GM21423 (cell line): ENCODE results near the gene CS.

Source experiments
- ATAC-seq: cut with Tn5 transposase; IDR thresholded peaks from one replicate; pipeline ENCODE4 v1.9.1; 2021; ENCODE audit warnings: mild to moderate bottlenecking, moderate library complexity; ENCODE audit not compliant: unreplicated experiment

CS gene

DNA sequence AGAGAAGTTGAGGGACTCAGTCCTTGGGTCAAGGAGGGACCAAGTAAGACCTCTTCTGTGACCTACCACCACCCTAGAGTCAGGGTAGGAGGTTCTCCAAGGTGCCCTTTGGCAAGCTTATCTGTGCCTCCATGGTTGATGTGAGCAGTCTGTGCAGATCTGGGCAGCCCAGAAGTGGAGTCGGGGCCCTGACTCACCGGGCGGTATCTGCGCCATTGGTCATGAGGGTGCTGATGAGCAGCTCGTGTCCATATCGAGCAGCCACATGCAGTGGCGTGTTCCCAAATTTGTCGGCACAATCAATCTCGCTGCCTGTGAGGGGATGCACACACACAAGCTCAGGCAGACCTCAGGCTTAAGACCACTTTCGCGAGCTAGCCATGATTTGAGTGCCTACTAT lies 47.0 kb downstream of the CS start:
- no peak for ATAC-seq

DNA sequence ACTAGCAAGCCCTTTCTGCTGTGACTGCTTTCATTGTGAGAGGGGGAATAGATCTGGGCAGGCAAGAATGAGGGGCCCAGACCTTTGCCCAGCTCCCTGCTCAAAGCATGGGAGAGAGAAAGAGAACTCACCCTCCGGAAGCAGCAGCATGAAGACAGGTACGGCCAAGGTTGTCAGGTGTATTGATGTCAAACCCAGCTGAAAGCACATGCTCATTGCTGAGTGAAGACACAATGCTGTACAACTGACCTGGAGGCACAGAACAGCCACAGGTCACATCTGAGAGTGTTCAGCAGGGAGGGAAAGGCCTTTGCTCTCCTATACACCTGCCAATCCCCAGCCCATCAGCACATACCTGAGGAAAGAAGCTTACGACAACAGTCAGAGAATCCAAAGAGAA lies 47.5 kb downstream of the CS start:
- ATAC-seq = no peak

DNA sequence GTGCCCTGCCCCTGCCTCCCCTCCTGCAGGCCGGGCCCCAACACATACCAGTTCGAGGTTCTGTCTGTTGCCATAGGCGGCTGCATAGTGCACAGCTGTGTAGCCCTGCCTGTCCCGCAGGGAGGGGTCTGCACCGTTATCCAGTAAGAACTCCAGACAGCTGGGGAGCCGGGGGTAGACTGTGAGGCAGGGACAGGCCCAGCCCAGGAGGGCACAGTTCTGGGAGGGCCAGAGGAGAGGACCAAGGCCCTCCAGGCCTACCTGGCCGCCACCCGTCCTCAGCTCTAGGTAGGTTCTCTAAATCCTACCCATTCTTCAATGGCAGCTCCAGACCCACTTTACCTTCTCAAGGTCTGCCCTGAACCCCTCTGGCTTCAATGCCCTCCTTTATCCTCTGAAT lies 51.4 kb downstream of the CS start:
- ATAC-seq = no peak

DNA sequence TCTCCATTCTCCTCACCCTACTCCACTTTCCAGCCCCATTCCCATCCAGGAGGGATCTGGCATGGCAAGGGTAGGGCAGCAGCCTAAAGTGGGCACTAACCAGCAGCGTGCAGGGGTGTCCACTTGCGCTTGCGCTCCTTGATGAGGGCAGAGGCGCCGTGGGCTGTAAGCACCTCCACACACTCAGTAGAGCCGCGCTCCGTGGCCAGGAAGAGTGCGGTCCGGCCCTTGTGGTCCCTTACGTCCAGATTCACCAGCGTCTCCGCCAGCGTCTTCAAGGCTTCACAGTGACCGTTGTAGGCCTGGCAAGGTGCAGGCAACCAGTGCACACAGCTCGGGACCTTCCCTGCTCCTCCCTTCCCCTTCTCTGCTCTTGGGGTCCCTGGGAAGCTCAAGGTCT lies 52.2 kb downstream of the CS start:
- no peak for ATAC-seq

DNA sequence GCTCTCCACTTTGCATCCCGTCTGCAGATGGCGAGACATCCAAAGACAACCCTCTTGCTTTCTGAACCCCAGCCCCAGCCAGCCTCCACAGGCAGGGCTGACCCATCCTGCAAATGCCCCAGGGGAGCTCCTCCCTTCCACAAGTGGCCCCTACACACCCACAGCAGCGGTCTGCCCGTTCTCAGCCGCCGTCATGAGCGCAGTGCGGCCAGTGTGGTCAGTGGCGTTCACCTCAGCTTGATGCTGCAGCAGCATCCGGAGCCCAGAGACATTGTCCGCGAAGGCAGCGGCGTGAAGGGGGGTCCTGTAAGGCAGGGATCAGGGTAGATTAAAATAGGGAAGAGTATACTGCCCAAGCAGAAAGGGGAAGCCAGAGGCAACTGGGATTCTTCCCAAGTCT lies 55.6 kb downstream of the CS start:
- no peak for ATAC-seq

DNA sequence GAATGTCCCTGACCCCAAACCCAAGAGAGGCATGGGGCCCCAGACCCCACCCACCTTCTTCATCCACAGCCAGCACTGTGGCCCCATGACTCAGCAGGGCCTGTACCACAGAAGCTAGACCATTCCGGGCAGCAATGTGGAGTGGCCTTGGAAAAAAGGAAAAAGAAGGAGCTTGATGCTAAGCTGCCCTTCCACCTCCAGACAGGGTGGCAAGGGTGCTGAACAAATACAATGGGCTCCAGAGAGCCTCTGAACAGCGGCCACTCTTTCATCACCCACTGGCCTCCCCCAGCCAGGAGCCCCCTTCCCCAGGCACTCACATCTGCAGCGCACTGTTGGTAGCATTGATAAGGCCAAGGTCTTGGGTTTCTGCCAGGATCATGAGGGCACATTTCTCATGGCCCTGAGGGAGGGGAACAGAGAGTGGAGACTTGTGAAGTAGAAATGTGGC lies 56.4 kb downstream of the CS start:
- no peak for ATAC-seq

DNA sequence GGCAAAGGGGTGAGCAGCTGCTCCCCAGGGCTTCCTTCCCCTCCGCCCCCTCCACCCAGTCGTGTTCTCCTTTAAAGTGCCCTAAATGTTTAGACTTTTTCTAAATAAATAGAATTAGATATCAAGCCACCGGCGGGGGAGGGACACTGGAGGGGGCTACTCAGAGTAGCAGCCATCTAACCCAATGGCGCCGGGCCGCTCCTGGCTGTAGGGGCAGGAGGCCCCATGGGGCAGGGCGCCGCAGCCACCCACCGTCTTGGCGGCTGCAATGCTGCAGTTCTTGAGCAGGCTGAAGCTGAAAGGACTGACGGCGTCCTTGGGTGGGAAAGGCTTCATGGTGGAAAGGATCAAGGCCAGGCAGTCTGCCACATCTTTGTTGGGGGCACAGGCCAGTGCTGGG lies 57.1 kb downstream of the CS start:
- no peak for ATAC-seq

DNA sequence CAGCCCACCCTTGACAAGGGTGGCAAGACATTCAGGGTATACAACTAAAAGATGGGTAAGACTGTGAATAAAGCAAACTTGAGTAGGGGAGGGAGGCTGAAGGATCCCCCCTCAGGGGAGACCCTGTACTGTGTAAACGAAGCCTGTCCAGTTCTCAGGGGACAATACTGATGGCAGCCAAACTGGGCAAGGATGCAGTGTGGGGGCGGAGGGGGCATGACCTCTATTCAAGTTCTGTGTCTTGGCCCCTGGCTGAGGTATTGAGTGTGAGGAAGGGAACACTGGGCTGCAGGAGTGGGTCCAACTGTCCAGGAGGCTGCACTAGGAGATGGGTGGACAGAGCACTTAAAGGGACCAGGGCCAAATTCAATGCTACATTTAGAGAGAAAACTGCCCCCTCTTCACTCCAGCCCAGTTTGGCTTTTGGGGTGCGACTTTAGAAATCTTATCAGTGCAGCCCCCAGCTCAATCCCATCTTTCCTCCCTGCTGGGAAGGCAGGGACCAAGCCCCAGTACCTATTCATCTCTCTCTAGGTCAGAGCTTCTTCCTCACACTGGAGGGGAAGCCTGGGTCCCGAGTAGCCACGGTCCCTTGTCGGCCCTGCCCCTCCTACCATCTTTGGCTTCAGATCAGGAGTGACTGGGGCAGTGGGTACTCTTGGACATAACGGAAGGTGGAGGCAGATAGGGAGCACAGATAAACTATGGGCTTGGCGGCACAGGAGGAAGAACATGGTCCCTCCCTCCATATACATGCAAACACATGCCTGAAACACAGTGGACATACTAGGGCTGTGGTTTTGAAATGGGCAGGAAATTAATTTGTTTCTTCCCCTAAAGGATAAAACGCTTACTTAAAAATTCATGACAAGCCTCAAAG lies 58.5 kb downstream of the CS start:
- ATAC-seq = no peak

DNA sequence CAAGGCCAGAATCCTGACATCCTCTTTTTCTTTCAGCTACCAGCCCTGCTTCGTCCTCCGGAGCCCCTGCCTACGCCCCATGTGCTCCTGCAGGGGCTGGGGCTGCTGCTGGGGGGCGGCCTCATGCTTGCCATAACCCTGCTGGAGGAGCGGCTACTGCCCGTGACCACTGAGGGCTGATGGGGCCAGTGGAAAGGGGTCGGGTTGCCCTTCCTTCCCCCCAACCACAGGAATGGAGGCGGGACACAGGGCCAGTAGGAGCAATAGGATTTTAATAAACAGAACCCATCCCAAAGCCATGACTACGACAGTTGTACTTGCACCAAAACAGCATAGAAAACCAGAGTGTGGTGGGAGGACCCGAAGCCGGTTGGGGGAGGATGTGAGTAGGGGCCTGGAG lies 62.6 kb downstream of the CS start:
- no peak for ATAC-seq

DNA sequence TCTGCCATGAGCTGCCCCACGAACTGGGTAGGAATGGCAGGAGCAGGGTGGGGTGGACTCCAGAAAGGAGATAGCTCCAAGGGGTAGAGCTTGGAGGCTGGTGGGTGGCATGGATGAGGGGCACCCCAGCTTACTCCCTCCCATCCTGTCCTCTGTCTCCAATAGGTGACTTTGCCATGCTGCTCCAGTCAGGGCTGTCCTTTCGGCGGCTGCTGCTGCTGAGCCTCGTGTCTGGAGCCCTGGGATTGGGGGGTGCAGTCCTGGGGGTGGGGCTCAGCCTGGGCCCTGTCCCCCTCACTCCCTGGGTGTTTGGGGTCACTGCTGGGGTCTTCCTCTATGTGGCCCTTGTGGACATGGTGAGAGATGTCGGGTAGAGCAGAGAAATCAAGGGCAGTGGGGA lies 63.1 kb downstream of the CS start:
- ATAC-seq = no peak

DNA sequence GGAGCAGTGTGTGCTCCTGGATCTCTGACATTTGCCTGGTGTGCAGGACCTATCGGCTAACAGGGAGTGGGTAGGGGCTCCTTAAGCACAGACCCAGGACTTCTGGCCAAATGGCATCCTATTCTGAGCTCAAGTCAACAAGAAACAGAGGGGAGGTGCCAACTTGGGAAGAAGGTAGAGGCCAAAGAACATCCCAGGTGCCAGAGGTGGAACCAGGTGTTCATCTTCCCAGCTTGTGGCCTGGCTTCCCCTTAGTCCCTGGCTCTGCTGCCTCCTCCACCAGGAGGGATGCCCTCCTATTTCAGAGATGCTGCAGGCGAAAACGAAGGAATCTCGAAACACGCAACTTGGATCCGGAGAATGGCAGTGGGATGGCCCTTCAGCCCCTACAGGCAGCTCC lies 64.0 kb downstream of the CS start:
- no peak for ATAC-seq

DNA sequence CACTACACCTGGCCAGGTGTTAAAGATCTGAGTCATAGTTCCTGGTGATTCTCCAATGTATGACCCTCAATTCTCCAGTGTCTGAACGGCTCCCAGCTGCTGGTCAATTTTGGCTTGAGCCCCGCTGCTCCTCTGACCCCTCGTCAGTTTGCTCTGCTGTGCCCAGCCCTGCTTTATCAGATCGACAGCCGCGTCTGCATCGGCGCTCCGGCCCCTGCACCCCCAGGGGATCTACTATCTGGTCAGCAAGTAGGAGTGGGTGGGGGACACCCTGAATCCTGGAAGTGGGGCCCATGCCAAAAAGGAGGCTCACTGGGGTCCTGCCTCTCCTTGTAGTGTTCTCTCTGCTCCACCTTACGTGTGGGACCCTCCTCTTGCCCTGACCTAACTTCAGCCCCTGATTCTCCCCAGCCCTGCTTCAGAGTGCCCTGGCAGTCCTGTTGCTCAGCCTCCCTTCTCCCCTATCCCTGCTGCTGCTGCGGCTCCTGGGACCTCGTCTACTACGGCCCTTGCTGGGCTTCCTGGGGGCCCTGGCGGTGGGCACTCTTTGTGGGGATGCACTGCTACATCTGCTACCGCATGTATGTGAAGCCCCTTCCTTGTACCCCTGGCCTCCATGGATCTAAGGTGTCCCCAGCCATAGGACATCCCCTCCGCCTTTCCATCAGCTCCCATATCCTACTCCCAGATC lies 65.2 kb downstream of the CS start:
- ATAC-seq = no peak

DNA sequence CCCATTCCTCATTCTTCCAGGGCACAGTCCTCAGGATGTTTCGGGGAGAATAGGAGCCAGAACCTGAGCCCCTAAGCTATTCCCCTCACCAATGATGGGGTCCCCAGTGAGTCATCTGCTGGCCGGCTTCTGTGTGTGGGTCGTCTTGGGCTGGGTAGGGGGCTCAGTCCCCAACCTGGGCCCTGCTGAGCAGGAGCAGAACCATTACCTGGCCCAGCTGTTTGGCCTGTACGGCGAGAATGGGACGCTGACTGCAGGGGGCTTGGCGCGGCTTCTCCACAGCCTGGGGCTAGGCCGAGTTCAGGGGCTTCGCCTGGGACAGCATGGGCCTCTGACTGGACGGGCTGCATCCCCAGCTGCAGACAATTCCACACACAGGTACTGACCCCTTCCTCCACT lies 68.9 kb downstream of the CS start:
- ATAC-seq = no peak

DNA sequence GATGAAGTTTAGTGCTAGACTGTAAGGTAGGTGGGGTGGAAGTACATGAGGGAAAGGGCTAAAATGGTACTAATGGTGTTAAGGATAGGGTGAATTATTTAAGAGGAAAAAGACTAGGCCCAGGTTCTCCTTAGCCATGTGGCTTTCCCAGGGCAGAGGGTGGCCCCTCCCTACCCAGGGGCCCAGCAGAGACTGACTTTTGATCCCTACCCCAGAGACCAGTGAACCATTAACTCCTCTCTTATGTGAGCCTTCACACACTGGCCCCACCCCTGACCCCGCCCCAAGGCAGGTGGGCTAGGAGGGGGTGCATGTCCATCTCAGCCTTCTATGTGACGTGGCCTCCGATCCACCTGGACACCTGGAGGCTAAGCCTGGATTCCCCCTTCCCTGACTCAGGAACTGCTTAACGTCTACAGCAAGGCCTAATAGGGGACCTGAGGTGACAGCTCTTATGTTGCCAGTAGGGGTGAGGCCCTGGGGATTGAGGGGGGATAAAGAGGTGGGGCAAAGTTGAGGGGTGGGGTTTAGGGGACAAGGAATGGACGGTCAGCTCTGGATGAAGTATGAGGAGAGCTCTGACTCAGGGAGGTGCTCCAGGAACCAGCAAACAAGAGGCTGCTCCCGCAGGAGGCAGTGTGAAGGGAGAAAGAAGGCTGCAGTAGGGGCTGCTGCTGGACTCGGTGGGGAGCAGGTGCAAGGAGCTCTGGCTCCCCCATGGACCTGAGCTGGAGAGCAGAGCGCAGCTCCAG lies 69.5 kb downstream of the CS start:
- ATAC-seq = no peak

DNA sequence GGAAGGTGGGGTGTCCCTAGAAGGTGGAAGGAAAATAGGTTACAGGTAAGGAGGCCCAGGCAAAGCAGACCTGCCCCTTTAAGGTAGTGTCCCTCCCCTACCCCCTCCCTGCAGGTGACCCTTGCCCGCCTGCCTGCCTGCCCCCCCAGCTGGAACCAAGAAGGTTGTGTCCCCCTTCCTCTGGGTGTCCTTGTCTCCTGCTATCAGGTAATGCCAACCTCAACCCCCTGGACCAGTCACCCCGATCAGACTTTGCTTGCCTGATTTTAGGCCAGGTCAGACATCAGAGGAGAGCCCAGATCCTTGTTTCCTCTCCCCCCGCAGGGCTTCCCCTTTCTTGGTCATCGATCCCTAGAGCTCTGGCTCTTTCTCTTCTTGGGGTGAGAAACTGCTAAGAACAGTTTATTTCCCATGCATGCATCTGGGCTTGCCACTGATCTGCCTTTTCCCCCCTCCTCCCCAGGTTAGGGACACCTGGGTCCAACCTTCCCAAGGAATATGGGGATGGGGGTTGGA lies 70.2 kb downstream of the CS start, which contains the start of gene SLC39A5:
Gene SLC39A5, plus strand, starts transcription at position 136 of the 516 bp plus-strand sequence. CDS start 1,224 bp downstream, outside the sequence.
- no peak for ATAC-seq

DNA sequence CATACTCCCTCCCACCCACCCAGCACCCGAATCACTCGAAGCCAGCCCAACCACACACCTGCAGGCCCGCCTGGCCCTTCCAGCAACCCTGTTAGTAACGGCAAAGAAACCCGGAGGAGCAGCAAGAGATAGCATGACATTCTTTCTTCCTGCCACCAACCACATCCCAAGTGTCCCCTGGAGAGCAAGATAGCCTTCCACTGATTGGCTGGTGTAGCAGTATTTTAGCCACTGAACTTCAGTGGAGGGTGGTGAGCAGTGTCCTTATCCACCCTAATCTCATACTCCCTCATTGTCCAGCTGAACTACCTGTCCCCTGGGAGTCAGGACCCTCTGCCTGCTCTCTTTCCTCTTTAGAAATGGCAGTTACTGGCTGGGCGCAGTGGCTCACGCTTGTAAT lies 71.0 kb downstream of the CS start:
- ATAC-seq = no peak

DNA sequence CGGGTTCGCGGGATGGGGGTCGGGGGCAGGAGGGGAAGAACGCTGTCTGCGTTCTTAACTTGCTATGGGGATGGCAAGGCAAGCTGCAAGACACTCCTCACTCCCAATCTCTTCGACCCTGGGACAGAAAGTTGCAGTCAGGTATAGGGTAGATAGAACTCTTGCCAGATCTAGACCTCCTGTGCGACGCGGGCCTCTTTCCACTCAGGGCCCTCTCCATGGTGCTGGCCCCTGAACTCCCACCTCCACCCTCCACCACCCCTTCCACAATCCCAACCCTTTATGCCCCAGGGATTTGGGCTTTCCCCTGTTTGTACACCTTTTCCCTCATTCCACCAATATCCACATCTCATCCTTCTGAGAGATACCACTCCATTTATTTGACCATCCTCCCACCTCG lies 75.2 kb downstream of the CS start:
- ATAC-seq = no peak

DNA sequence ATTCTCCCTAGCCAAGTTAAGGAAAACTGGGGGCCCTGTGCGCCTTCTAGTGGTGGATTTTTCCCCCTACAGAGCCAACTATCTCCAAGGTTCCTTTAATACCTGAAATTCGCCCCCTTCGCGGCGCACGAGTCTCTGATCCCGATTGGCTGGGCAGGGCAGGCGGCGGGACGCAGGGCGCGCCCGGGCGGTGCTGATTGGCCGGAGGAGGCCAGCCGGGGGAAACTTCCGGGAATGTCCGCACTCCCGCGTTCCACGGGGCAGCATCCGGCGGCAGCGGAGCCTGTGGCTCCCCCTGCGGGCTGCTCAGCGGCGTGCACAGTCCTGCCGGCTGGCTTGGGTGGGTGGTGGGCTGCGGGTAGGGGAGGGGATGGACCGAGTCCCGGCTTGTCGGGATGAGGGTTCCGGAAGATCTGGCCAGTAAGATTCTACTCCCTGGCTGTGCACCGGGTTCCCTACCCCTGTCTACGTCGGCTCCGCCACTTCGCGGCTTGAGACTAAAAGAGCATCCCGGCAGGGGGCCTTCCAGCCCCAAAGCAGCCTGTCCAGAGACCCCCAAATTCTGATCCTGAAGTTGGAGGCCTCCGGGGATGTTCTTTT lies 75.9 kb downstream of the CS start, which contains the start of gene NABP2:
Gene NABP2, plus strand, starts transcription at position 241 of the 600 bp plus-strand sequence. CDS start 515 bp downstream, outside the sequence.
- peak; percentile 68 for ATAC-seq

DNA sequence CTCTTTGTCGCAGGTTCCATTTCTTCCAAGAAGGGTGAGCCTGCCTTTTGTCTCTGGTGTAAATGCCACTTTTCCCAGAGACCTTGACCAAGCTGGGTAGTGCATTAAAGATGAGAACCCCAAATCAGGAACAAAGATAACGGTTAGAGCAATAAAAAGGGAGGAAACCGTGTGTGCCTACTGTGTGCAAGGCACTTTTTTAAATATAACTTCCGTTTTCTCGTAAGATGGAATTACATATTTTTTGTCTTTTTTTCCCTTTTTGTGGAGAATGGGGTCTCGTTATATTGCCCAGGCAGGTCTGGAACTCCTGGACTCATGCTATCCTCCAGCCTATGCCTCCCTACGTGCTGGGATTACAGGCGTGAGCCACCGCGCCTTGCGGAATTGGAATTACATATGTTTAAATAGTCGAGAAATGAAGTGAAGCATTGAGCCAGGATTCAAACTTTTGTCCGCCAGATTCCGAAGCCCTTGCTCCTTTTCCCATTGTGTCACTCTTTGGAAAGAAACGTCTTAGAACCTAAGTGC lies 76.5 kb downstream of the CS start:
- ATAC-seq = no peak

DNA sequence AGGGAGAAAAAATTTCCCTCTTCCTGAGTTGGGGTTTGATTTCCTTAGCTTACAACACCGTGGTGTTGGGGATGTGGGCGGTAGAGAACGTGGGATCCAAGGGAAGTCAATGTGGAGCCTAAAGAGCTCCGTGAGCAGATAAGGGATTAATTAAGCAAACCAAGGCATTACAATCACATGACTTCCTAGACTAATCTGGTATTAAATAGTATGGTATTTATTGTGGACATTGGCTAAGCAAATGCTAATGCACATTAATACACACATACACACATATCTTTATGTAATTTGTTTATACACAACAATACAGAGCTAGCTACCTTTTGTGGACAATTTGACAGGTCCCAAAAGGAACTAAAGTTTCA lies 77.6 kb downstream of the CS start:
- no peak for ATAC-seq
